NOMO-1 treated with DMSO at 0.1 percent for 48 hours (cell line): ENCODE results near the gene BMAL1.
"Not testable (repeated sequence)": the region's sequence is repeated elsewhere in the genome, so short reads cannot be mapped to it uniquely, and the experiment has no call there.

Source experiments
- DNase-seq: peaks from one replicate; lab custom pipeline; 2025; ENCODE audit not compliant: unreplicated experiment; lab: John Stamatoyannopoulos, UW

The BMAL1 gene

DNA sequence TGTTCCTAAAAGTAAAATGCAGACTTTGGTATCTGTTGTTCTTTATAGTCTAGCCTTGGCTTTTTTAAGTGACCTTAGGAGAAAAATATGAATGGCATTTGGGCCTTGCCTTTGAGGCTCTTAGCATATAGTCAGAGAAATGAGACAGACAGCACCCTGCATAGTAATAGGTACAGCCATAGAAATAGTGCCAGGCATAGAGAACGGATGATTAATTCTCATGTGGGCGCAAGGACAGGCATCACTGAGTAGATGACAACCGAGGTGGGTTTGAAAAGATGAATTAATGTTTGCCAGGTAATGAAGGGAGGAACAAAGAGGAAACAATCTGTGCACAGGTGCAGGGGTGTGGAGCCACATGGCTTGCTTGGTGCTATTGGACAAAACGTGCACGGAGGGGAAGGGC, 90.5 kb downstream of the BMAL1 start:
- no peak for DNase-seq

GRCh38 chr11:13373216-13373615, 95.6 kb downstream of the BMAL1 start:
- DNase-seq, result no peak

DNA sequence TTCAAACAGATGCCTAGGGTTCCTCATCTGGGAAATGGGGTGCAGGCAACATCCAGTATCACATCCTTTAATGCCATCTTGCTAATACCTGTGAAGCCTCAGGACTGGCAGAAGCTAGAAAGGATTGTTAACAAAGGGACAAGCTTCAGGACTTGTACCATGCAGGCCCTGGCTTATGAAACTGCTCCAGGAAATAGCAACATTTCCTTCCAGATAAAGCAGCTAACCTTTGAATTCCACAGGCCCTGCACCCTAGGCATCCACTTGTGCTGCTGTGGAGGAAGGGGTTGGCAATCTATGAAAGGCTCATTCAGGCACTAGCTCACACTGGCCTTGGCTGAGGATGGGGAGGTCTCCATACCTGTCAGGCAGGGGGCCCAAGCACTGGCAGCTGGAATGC, 98.2 kb downstream of the BMAL1 start:
- no peak for DNase-seq

GRCh38 chr11:13376402-13376801, 98.8 kb downstream of the BMAL1 start:
- DNase-seq, result no peak

DNA sequence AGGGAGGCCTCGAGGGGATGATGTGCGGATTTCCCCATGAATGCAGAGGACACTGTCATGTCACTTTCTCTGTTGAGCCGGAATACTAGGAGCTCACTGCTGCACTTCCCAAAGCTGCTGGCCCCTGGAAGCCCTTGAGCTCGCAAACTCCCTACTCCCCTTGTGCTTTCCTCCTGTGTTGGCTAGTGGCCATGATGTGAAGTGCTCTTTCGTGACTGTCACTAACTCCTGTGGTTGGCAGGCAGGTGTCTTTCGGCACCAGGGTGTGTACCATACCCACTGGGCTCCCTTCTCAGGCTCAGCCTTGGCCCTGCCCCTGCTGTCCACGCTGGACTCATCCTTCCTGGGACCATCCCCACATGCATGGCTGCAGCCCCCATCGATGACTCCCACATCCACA, 99.2 kb downstream of the BMAL1 start:
- DNase-seq, result no peak

DNA sequence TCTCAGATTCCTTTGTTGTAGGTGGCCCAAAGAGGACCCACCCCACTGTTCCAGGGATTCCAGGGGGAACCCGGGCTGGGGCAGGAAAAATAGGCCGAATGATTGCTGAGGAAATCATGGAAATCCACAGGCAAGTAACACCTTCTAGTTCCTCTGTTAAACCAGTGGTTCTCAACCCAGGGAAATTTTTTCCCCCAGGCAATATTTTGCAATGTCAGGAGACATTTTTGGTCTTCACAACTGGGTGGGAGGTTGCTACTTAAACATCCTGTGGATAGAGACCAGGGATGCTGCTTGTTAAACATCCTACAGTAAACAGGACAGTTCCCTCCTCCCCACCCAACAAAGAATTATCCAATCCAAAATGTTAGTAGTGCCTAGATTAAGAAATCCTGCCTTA, 100.7 kb downstream of the BMAL1 start:
- DNase-seq, result no peak

DNA sequence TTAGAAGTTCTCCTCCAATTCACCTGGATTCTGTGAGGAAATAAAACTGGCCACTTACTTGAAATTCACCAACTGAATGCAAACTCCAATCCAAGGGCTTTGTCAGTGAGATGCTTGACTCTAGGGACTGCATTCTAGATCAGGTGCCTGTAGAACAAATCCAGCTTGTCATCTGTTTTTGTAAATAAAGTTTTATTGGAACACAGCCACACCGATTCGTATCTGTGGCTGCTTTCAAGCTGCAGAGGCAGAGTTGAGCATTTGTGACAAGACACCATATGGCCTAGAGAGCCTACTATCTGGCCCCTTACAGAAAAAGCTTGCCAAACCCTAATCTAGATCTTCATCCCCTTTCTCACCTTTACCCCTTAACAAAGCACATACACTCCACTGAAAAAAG, 103.1 kb downstream of the BMAL1 start:
- DNase-seq, result no peak

GRCh38 chr11:13382751-13383150, 105.2 kb downstream of the BMAL1 start:
- DNase-seq, result no peak

GRCh38 chr11:13384908-13385640, 107.5 kb downstream of the BMAL1 start:
- no peak for DNase-seq

GRCh38 chr11:13386567-13386966, 109.0 kb downstream of the BMAL1 start:
- DNase-seq, result no peak

DNA sequence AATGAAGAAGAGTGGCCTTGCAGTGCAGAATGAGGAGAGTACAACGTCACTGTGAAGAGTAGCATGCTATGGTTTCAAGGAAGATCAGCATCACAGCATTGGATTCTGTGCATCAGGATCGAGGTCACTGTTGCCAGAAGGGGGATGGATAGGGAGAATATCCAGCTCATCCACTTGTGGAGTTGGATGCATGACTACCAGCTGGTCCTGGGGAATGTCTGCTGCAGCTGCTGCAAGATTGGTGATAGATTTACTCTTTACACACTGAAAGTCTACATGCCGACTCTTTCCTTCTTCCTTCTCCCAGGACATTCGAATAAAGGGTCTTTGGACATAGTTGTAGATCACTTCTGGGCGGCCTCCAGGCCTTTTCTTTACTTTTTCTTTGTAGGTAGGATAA, 111.2 kb downstream of the BMAL1 start:
- no peak for DNase-seq

GRCh38 chr11:13391217-13391616, 113.6 kb downstream of the BMAL1 start:
- no peak for DNase-seq

- not testable (repeated sequence) for DNase-seq
Measured at GRCh38 chr11:13398335-13398734, 120.7 kb downstream of the BMAL1 start.

DNA sequence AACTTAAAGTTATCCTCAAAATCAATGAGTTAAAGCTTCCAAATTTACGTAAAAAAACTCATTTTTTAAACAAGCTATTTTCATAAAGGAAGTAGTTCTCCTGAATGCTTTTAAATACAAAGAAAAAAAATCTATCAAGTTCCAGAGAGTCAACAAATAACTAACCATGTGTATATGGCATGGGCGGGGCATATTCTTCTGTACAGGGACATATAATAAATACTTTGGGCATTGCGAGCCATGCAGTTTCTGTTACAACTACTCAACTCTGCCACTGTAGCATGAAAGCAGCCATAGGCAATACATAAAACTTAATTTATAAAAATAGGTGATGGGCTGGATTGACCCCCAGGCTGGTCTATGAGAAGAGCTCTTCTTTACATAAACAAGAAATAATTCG, 127.6 kb downstream of the BMAL1 start:
- DNase-seq, result no peak

GRCh38 chr11:13415201-13415600, 137.6 kb downstream of the BMAL1 start:
- no peak for DNase-seq

DNA sequence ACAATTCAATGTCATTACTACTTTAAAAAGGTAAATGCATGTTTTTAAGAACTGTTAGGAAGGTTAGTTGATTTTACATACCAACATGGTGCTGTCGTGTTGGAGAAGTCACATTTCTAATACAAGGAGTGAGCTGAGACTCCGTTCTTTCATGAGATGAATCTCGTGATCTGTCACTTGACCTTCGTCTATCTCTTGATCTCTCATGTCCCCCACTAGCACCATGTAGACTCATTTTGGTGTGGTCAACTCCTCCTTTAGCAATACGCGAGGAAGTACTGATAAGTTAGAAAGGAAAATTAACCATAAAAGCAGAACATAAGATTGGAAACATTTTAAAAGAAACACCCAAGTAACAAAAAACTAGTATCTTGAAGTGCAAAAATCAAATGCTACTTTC, 144.0 kb downstream of the BMAL1 start:
- DNase-seq, result no peak

DNA sequence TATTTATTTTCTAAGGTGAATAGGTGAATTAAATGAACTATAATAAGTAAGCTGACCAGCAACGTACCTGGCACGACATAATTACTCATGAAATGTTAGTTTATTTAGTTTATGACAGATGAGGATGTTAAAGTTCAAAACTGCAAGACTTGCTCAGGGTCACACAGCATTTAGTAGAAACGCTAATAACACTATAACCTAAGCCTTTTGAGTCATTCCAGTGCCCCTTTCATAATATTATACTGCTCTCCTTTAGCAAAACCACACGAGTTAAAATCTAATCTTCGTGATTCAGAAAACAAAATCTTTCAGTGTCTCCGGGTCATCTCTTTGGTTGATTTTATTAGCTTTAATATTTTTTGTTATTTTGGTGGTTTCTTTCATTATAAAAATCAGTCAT, 145.8 kb downstream of the BMAL1 start:
- no peak for DNase-seq

- DNase-seq, result no peak
Measured at GRCh38 chr11:13427440-13427839, 149.8 kb downstream of the BMAL1 start.

DNA sequence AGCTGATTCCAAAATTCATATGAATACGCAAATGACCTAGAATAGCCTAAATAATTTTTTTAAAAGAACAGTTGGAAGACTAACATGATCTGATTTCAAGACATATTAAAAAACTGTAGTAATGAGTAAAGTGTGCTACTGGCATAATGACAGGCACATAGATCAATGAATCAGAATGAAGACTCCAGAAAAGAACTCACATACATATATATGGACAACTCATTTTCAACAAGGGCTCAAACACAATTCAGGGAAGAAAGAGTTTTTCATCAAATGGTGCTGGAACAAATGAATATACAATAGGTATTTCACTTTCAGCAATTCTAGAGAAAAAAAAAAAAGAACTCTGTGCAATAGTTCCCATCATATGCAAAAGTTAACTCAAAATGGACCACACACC, 151.7 kb downstream of the BMAL1 start:
- no peak for DNase-seq

GRCh38 chr11:13429836-13430235, 152.2 kb downstream of the BMAL1 start:
- DNase-seq, result no peak

DNA sequence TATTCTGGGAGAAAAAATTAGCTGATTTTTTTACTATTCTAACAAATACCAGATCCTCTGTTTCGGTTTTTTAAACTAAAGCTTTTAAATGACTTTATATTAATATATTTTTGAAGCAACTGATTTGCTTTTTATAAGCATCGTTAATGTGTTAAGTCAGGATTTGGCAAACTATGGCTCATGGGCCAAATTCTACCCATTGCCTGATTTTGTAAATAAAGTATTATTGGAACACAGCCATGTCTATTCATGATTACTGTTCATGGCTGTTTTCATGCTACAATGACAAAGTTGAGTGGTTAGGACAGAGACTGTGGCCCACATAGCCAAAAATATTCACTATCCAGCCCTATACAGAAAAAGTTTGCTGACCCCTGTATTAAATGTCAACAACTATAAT, 155.8 kb downstream of the BMAL1 start:
- no peak for DNase-seq

- no peak for DNase-seq
Measured at GRCh38 chr11:13434247-13435205, 156.9 kb downstream of the BMAL1 start.
